ENCODE results near the gene RALGDS.
"Not testable (repeated sequence)": the region's sequence is repeated elsewhere in the genome, so short reads cannot be mapped to it uniquely, and the experiment has no call there.

RALGDS gene

DNA sequence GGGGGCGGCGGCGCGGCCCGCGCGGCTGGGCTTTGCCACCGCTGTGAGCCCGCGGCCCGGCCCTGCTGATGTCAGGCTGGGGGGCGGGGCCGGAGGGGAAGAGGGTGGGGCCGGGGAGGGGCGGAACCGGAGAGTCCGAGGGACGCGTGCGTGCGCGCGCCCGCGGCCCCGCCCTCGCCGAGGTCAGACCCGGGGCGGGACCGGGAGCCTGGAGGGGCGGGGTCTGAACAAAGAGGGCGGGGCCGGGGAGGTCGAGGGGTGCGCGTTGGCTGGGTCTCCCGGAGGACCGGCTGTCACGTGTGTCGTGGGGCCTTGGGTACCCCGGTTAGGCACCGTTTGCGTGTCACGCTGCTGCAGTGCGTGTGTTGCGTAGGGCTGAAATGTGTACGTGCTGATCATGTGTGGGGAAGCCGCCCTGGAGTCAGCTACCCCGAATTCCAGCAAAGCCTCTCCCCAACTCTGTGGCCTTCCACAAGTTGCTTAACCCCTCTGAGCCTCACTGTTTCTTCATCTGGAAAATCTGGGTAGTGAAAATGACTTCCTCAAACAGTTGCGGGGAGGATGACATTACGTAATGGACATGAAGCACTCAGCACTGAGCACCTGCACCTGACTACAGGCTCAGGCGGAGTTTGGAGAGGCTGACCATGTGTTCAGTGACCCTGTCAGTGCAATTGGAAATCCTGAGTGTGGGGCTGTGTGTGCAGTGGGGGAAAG is at the start of gene RALGDS:
RALGDS (minus strand) TSS at position 43 of the 717 bp plus-strand sequence. CDS start 86 bp downstream, outside the sequence.
- H3K4me3 ChIP-seq = peak within 1 kb of the TSS; percentile 50 to 85 (median 67)

DNA sequence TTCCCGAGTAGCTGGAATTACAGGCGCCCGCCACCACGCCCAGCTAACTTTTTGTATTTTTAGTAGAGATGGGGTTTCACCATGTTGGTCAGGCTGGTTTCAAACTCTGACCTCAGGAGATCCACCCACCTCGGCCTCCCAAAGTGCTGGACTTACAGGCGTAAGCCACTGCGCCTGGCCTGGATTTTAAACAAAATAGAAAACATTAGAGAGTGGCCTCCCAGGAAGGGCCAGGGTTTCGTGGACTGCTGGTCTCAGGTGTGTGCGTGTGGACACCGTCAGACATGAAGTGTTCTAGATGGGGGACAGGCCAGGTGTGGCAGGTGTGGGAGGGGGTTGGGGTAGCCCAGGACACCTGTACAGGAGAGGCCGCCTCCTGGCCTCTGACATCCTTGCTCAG is 49.7 kb upstream of the RALGDS start:
- Histone ChIP-seq H3K27ac (no peak overlapping the region), H3K4me3 (no peak overlapping the region)

More for the DNA sequence above, at the start of gene RALGDS:
- peak within 1 kb of the TSS; percentile 78 to 98 (median 92) for H3K27ac ChIP-seq

DNA sequence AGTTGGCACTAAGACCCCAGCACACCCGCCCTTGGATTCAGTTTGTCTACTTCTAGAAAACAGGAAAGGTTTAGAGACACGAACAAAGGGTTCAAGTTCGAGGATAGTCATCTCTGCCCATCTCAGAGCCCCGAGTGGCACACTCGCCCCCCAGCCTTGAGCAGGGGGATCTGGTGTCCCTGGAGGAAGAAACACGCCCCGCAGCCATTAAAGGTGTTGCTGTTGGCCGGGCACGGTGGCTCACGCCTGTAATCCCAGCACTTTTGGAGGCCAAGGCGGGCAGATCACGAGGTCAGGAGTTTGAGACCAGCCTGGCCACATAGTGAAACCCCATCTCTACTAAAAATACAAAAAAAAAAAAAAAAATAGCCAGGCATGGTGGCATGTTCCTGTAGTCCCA is 48.6 kb upstream of the RALGDS start:
- not testable (repeated sequence) for H3K27ac ChIP-seq, H3K4me3 ChIP-seq

DNA sequence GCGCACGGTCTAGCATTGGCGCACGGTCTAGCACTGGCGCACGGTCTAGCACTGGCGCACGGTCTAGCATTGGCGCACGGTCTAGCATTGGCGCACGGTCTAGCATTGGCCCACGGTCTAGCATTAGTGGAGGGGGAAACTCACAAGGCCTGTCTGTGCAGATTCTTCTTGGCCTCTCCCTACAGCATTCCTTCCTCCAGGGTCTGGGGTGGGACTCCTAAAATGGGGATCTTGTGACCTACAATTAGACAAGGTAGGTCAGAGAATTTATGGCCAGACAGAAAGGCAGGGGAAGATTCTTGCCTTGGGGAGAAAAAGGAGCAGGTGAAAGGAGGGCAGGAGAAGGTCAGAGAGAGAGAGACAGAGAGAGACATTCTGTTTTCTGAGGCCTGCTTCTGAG is 48.1 kb upstream of the RALGDS start:
- H3K4me3 ChIP-seq = no peak overlapping the region
- H3K27ac ChIP-seq = no peak overlapping the region

DNA sequence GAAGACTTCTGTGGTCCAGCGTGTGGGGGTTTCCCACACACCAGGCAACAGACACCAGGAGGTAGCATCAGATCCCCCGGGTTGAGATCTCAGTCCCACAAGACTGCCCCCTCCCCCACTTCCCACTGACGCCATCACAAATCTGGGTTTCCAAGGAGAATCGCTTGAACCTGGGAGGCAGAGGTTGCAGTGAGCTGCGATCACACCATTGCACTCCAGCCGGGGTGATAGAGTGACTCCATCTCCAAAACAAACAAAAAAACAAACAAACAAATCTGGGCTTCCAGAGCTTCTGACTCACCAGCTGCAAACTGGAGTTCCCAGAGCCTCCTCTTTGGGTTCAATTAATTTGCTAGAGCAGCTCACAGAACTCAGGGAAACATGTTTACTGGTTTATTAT is 47.4 kb upstream of the RALGDS start:
- Histone ChIP-seq H3K4me3 (no peak overlapping the region), H3K27ac (no peak overlapping the region)

DNA sequence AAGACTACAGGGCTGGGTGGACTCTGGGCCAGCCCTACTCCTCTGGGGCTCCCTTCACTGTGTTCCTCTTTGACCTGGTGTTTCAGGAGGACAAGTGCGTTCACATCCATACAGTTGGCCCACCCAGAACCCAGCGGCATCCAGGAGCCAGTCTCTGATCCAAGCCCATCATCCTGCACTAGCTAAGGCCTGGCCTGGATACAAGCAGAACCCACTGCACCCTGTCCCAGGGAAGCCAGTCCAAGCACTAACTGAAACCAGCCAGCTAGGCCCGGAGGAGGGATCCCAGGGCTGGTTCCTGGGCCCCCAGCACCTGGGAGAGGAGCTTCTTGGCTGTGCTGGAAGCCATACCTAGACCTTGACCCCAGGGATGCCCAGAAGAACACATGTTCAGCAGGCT is 46.7 kb upstream of the RALGDS start:
- Histone ChIP-seq H3K4me3 (no peak overlapping the region), H3K27ac (no peak overlapping the region)

DNA sequence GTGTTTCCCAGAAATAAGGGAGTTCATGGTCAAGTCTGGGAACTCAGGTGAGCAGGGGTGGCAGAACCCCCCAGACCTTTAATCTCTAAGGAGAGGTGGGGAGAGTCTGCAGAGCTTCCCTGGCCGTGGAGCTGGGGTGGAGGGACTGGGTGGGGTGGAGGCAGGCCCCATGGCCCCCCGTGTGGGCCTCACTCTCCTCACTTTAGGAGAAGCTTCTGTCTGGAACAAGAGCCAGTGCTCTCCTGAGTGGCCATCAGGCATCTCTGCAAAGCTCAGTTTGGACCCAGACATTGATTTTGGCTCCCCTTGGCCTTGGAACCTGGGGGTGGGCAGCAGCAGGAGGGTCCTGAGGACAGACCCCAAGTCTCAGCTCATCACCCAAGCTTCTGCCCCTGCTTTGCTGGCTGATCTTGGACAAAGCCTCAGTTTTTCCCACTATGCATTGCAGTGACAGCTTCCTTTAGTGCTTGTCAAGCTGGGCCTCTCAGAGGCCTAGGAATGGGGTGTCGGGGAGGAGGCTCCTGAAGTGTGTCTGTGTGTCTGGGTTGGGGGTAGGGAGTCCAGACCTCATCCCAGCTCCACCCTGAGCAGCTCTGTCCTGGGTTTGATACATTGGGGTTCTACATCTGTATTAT is 46.2 kb upstream of the RALGDS start:
- Histone ChIP-seq H3K27ac (no peak overlapping the region), H3K4me3 (no peak overlapping the region)

DNA sequence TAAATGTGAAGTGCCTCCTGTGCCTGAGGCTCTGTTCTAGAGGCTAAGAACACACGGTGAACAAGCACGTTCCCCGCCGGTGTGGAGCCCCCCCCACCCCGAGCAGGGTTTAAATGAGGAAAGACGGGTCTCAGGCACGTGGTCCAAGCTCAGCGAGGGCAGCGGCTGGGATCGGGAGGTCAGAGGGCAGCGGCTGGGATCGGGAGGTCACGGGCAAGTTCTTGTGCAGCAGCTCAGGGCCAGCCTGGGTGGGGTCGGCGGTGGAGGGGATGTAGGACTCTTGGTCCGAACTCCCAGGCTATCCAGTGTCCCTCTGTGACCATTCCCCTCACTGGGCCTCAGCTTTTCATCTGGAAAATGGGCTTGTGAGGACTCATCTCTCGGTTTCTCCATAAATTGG is 45.4 kb upstream of the RALGDS start:
- Histone ChIP-seq H3K27ac (no peak overlapping the region), H3K4me3 (no peak overlapping the region)

DNA sequence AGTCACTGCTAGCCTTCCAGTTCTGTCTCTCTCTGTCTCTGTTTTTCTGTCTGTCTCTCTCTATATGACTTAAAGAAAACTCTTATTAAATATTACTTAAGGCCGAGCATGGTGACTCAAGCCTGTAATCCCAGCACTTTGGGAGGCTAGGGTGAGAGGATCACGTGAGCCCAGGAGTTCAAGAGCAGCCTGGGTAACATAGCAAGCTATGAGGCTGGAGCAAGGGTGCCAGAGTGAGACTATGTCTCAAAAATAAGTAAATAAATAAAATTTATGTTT is 44.4 kb upstream of the RALGDS start:
- H3K4me3 ChIP-seq = no peak overlapping the region

DNA sequence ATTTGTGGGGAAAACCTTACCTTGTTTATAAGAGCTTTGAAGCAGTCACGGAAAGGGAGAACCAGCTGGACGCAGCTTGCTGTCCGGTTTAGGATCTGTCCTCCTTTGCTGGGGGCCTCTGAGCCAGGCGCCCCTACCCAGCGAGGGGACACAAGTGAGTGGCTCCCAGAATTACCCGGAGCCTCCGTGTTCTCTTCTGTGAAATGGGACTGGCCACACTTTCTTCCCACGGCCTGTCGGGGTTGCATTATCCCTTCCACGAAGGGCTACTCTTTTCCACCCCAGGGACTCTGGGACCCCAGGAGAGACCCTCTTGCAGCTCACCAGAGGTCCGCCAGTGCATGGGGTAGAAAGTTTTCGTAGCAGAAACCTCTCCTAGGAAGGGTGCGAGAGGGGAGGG is 43.2 kb upstream of the RALGDS start:
- Histone ChIP-seq H3K4me3 (peak overlapping the region; percentile 44 to 66 (median 51)), H3K27ac (peak overlapping the region in 16 of 21 experiments; percentile 34 to 88 (median 74))

More for the DNA sequence above, 44.4 kb upstream of the RALGDS start:
- no peak overlapping the region for H3K27ac ChIP-seq

DNA sequence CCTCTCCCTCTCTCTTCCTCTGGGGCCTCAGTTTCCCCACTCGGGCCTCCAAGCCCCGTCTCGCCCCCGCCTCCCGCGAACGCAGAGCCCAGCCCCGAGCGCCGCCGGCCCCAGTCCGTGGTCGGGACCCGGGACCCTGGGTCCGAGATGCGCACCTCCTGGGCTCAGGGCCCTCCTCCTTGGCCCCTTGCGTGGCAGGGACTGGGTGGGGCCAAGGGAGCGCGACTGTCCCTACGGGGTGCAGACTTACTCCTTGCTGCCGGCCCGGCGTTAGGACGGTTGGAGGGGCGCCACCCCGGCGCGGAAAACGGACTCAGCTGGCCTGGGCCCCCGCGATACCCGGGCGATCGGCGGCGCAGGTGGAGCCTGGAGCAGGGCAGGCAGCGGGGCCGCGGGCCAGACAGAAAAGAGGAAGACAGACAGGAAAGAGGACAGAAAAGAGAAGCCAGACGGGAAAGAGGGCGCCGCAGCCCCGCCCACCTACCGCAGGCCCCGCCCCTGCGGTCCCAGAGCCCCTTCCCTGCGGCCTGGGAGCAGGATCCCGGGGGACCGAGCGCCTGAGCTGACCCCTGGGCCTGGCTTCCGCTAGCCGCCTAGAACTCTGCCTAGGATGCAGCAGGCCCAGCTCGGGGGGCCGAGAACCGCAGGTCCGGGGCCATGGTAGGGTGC is 42.6 kb upstream of the RALGDS start, which contains the start of gene GBGT1:
GBGT1 (minus strand) TSS at position 411 of the 669 bp plus-strand sequence. CDS start 1,502 bp downstream, outside the sequence.
- H3K4me3 ChIP-seq = peak within 1 kb of the TSS; percentile 44 to 66 (median 51)
- peak within 1 kb of the TSS; percentile 34 to 88 (median 73) for H3K27ac ChIP-seq

DNA sequence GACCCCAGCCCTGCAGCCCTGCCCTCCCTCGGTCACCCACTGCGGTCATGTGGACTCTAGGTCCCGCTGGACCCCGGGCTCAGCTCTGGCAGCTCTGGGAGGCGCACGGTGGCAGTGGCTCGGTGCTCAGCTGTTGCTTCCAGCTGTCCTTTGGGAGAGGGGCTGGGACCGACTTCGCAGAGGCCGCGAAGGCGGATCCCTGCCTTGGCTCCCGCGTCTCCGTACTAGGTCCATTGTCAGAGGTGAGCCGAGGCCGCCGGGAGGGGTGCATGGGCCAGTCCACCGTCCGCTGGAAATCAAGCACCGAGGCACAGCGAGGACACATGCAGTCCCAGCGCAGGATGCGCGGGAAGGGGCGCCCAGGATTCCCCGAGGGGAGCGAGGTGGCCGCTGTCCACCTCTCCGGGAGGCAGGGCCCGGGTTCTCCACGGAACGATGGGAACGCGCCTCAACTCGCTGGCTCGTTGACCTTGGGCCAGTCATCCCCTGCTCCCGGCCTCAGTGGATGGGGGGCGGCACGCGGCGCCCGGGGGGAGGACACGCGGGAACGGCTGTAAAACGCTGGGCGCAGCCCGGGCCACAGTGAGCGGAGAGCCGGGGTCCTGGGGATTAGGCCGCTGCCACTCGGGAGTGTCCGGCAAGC is 41.9 kb upstream of the RALGDS start:
- Histone ChIP-seq H3K4me3 (peak overlapping the region; percentile 44 to 66 (median 51)), H3K27ac (peak overlapping the region; percentile 34 to 88 (median 73))

DNA sequence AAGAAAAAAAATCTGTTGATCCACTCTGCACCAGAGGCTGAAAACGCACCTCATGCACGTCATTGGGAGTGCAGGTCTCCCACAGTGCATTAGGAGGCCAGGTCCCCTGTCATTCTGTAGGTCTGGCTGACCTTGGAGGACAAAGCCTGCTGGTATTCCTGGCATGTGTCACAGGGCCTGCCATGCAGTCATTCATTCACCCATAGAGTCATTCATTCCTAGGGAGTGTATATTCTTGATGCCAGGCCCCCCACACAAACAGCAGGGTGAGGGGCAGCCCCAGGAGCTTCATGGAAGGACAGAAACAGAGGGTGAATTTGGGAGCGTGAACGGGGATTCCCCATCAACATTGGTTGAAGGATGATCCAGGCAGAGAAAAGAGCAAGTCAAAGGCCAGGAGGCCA is 40.5 kb upstream of the RALGDS start:
- H3K27ac ChIP-seq = no peak overlapping the region

DNA sequence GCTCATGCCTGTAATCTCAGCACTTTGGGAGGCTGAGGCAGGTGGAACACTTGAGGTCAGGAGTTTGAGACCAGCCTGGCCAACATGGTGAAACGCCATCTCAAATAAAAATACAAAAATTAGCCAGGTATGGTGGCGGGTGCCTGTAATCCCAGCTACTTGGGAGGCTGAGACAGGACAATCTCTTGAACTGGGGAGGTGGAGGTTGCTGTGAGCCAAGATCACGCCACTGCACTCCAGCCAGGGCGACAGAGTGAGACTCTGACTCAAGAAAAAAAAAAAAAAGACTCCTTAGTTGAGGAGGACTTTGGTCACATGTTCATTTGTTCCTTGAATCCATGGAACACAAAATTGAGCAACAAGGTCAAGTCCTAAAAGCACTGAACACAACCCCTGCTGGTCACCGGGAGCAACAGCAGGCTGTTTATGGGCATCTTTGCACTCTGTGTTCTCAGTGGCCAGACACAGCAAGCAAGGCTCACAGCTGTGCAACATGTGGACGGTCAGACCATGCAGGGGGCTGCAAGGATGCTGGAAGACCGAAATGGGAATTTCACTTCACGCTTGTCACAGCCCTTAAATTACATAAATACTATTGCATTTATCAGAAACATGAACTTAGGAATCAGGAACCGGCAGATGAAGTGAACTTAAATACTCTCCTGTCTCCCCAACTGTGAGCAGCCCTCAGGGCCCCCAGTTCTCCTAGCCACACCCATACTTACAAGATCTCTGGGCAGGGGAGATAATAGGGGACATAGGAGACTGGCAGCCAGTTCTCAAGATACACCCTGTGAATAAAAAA is 39.9 kb upstream of the RALGDS start:
- no peak overlapping the region for H3K27ac ChIP-seq
- H3K4me3 ChIP-seq = no peak overlapping the region

More for the DNA sequence above, 40.5 kb upstream of the RALGDS start:
- no peak overlapping the region for H3K4me3 ChIP-seq

DNA sequence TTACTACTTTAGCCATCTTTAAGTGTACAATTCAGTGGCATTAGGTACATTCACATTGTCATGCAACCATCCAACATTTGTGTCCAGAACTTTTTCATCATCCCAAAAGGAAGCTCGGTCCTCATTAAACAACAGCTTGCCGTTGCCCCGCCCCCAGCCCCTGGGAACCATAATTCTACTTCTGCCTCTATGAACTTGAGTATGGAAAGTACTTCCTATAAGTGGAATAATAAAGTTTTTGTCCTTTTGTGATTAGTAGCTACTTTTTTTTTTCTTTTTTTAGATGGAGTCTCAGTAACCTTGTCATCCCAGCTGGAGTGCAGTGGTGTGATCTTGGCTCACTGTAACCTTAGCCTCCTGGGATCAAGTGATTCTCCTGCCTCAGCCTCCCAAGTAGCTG is 37.7 kb upstream of the RALGDS start:
- Histone ChIP-seq H3K4me3 (no peak overlapping the region), H3K27ac (no peak overlapping the region)

DNA sequence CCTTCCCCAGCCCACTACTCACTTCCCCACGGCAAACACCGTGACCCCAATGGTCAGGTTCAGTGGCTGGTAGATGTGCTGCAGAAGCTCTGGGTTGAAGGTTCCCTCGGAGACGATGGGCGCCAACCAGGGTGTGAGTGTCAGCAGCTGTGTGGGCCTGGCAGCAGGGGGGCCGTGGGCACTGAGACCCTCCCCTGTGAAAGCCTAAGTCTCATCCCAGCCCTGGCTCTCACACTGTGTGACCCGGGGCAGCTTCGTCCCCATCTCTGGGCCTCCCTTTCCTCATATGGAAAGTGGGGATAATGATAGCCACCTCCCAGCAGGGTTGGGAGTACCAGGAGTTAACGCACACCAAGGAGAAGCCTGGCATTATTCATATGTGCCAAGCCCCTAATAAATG is 34.1 kb upstream of the RALGDS start:
- Histone ChIP-seq H3K4me3 (no peak overlapping the region), H3K27ac (no peak overlapping the region)

DNA sequence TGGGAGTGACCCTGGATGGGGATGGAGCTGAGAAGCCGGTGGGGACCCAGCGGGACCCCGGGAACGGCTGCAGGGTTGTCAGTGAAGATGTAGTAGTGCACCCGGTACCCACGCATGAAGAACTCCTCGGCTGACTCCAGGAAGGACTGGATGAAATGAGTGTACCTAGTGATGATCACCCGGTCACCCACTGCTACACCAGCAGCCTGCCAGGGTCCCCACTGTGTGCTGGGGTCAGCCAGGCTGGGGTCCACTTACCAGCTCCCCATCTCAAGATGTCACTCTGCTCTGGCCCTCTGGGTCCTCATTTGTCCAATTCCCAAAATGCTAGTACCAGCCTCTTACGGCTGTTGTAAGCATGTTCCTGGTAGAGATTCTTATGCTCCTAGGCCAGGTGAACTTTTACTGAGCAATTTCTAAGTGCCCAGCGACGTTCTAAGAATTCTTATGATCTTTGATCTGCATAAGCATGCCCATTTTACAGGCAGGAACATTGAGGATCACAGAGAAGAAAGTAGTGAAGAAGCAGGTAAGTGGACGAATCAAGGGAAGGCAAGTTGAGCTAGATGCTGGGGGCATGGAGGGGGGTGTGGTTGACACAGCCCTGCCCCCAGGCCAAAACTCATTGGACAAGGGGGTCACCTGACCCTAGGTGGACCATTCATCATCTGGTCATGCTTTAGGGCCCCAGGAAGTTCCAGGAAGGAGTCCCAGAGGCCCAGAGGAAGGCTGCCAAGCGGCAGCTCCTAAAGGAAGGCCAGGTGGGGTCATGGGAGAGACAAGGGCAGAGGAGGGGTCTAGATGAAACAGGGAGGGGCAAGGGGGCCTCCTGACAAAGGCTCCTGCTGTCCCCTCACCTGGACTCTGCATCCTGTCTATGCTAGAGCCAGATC is 33.3 kb upstream of the RALGDS start:
- H3K4me3 ChIP-seq = no peak overlapping the region
- H3K27ac ChIP-seq = no peak overlapping the region

DNA sequence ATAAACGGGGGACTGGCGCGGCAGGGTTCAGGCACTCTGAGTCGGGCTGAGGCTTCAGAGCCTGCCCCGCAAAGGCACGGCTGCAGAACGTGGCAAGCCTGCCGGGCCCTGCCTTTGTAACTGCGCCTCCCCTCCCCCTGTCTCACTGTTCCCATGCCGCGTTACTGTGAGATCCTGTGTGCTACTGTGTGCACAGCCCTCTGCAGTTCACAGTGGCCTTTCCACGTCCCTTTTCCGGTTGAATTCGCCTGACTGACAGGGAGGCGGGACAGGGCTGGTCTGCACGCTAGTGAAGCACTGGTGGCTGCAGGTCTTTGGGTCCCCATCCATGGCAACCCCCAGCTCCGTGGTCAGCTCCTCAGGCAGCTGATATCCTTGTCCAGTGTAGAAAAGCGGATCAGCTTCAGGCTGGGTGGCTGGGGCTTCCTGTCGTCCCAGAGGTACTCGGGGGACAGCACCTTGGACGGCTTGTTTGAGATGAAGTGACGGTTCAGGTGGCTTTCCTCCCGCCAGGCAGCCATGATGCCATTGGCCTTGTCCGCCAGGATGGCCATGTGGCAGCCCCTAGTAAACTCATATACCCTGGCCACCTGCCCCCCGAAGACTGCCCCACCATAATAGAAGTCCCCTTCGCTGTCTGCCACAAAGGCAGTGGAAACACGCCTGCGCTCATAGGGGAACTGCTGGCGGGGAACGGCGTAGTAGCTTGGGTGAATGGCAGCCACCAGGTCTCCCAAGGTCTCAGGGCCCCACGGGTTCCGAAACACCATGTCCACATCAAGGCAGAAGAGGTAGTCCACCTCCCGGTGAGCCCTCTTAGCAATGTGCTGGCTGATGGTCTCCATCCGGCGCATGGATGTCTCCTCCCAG is 32.4 kb upstream of the RALGDS start:
- Histone ChIP-seq H3K27ac (no peak overlapping the region), H3K4me3 (no peak overlapping the region)
